Motor neuron (in vitro differentiated cells): ENCODE measurements around the gene BORCS6. TPM values are rescaled to one million over a fixed set of nuclear protein-coding genes. Genes with fewer than 3 reads are reported as not detected.

Experiments
- ATAC-seq, 8 experiments: fragments of 200-7000 bp; cut with Tn5 transposase; replicated peaks in 6 of 8; 2 replicates each; pipeline ENCODE4 v1.8.0; 2021; ENCODE audit warnings: mild to moderate bottlenecking in 8 of 8, moderate library complexity in 8 of 8
- H3K27ac ChIP-seq, 2 donors: fragments of 250-450 bp; sonication (Bioruptor Pico); 2 replicates each; pipeline ENCODE4 v1.9.0; 2021; ENCODE audit warnings: antibody characterized with exemption in 2 of 2, mild to moderate bottlenecking in 2 of 2, moderate library complexity in 1 of 2
- H3K4me1 ChIP-seq, 2 donors: fragments of 250-450 bp; sonication (Bioruptor Pico); replicated peaks in 1 of 2; 2 replicates each; pipeline ENCODE4 v1.6.1; 2021; ENCODE audit warnings: antibody characterized with exemption in 2 of 2, mild to moderate bottlenecking in 2 of 2, moderate library complexity in 1 of 2
- H3K4me3 ChIP-seq, 5 donors: fragments of 250-450 bp; sonication (Bioruptor Pico); 2 replicates each; pipeline ENCODE4 v1.9.0; 2021; ENCODE audit warnings: antibody characterized with exemption in 5 of 5, mild to moderate bottlenecking in 5 of 5, moderate library complexity in 4 of 5
- WGBS, 10 experiments: fragments of 450-650 bp; shearing (Covaris generic); methylation state at CpG; one replicate each; pipeline ENCODE4 v1.0.0; 2022; 5-methylcytosine and 5-hydroxymethylcytosine counted together
- in situ Hi-C, 9 experiments: fragments of 400-800 bp; cut with MboI; loops; one replicate each; pipeline ENCODE4 v1.15.0; 2021; ENCODE audit warnings: low sequenced_read_pairs in 9 of 9, low pct_unique_long_range_greater_than_20kb in 2 of 9; ENCODE audit not compliant: unreplicated experiment in 9 of 9
- total RNA-seq, 8 experiments: library from RNA; unstranded; fragments of 300-600 nt; gene quantifications; 2 replicates each; pipeline versions ENCODE4 v1.2.3 to v1.2.4, GENCODE V29; 2022

BORCS6 gene
- total RNA-seq, 8 experiments from 2014 or later, result 3.5 to 11.1 (median 5.6) TPM

- 0 to 50% (median 8%) methylated on average over 1 to 8 of the region's 12 CpGs for WGBS, 10 experiments
- in situ Hi-C loops, result no loop called here
- peaks cover 7 to 16% of the 10 kb centered on the region in 2 donors for H3K4me1 ChIP-seq
- peak overlapping the region; percentile 74 to 85 for H3K27ac ChIP-seq
- peak overlapping the region; percentile 29 to 40 (median 38) for H3K4me3 ChIP-seq
- ATAC-seq, result peak in 6 of 8 experiments; percentile 16 to 66 (median 60)
These were observed 2.3 kb upstream of the BORCS6 start for GRCh38 chr17:8192070-8192815.

GRCh38 chr17:8190506-8190905 is 526 bp upstream of the BORCS6 start:
- H3K4me1 ChIP-seq, result peaks cover 7 to 16% of the 10 kb centered on the region in 2 donors
- H3K4me3 ChIP-seq, result peak overlapping the region; percentile 78 to 99 (median 85)
- WGBS, 10 experiments, result 6 to 90% (median 40%) methylated on average over 2 to 6 of the region's 6 CpGs; no CpG with 5 or more reads in 2 of the 10 experiments
- ATAC-seq, result no peak
- in situ Hi-C loops, result no loop called here
- peak overlapping the region; percentile 1 to 45 for H3K27ac ChIP-seq

- no peak for ATAC-seq
- Histone ChIP-seq H3K4me3 (peak overlapping the region; percentile 78 to 99 (median 85)), H3K4me1 (peaks cover 7 to 16% of the 10 kb centered on the region in 2 donors), H3K27ac (peak overlapping the region; percentile 83 to 87)
- in situ Hi-C loops, result no loop called here
- 10 to 42% (median 40%) methylated on average over 2 to 3 of the region's 67 CpGs; no CpG with 5 or more reads in 7 of the 10 experiments for WGBS, 10 experiments
These were observed 804 bp downstream of the BORCS6 start for GRCh38 chr17:8189041-8189710.

- in situ Hi-C loops, result no loop called here
- Histone ChIP-seq H3K4me1 (peaks cover 7 to 16% of the 10 kb centered on the region in 2 donors), H3K4me3 (peak overlapping the region; percentile 78 to 99 (median 85)), H3K27ac (no peak overlapping the region)
- no peak for ATAC-seq
- 40 to 41% methylated on average over 4 to 5 of the region's 12 CpGs; no CpG with 5 or more reads in 8 of the 10 experiments for WGBS, 10 experiments
These were observed 1.6 kb downstream of the BORCS6 start for GRCh38 chr17:8188263-8188839.

- peak overlapping the region in 1 of 2 donors; percentile 88 for H3K27ac ChIP-seq
- peaks cover 7 to 14% of the 10 kb centered on the region in 2 donors for H3K4me1 ChIP-seq
- H3K4me3 ChIP-seq, result peak overlapping the region; percentile 78 to 99 (median 85)
- WGBS, 10 experiments, result 0 to 3% (median 1%) methylated on average over 4 to 24 of the region's 25 CpGs; no CpG with 5 or more reads in 1 of the 10 experiments
- in situ Hi-C loops, result no loop called here
- ATAC-seq, result peak; percentile 37 to 57 (median 46)
These were observed 2.3 kb downstream of the BORCS6 start for GRCh38 chr17:8187517-8188262.

GRCh38 chr17:8186787-8187516 is 3.0 kb downstream of the BORCS6 start:
- peak; percentile 33 to 67 (median 58) for ATAC-seq
- peak overlapping the region; percentile 77 to 88 for H3K27ac ChIP-seq
- peak overlapping the region; percentile 78 to 97 (median 85) for H3K4me3 ChIP-seq
- in situ Hi-C loops, result no loop called here
- 0 to 2% (median 0%) methylated on average over 1 to 26 of the region's 32 CpGs for WGBS, 10 experiments
- H3K4me1 ChIP-seq, result peaks cover 7 to 11% of the 10 kb centered on the region in 2 donors

GRCh38 chr17:8186446-8186786 is 3.6 kb downstream of the BORCS6 start:
- H3K27ac ChIP-seq, result peak overlapping the region; percentile 77 to 88
- peak overlapping the region; percentile 78 to 97 (median 85) for H3K4me3 ChIP-seq
- H3K4me1 ChIP-seq, result peaks cover 4 to 6% of the 10 kb centered on the region in 2 donors
- 0 to 3% (median 0%) methylated on average over 1 to 13 of the region's 23 CpGs; no CpG with 5 or more reads in 5 of the 10 experiments for WGBS, 10 experiments
- in situ Hi-C loops, result no loop called here
- ATAC-seq, result no peak

- WGBS, 10 experiments, result 0 to 14% (median 3%) methylated on average over 4 to 21 of the region's 44 CpGs; no CpG with 5 or more reads in 1 of the 10 experiments
- peaks cover 4 to 6% of the 10 kb centered on the region in 2 donors for H3K4me1 ChIP-seq
- H3K4me3 ChIP-seq, result peak overlapping the region; percentile 78 to 97 (median 85)
- peak; percentile 2 to 47 (median 34) for ATAC-seq
- peak overlapping the region; percentile 77 to 88 for H3K27ac ChIP-seq
- in situ Hi-C loops, result no loop called here
These were observed 4.2 kb downstream of the BORCS6 start for GRCh38 chr17:8185582-8186445.

GRCh38 chr17:8176998-8177731 is 12.8 kb downstream of the BORCS6 start:
- Histone ChIP-seq H3K4me3 (peak overlapping the region; percentile 35 to 52 (median 41)), H3K27ac (peak overlapping the region; percentile 81 to 86), H3K4me1 (peaks cover 21 to 27% of the 10 kb centered on the region in 2 donors)
- in situ Hi-C loops, result no loop called here
- ATAC-seq, result no peak
- 14 to 100% (median 86%) methylated on average over 2 to 13 of the region's 19 CpGs; no CpG with 5 or more reads in 1 of the 10 experiments for WGBS, 10 experiments

- in situ Hi-C loops, result no loop called here
- peak within 1 kb of the TSS; percentile 81 to 86 for H3K27ac ChIP-seq
These were observed 13.6 kb downstream of the BORCS6 start, which contains the start of gene TMEM107 for GRCh38 chr17:8176197-8176940. Gene TMEM107, minus strand, starts transcription at chr17:8176380. Its CDS starts 94 bp downstream, at chr17:8176286.

More at GRCh38 chr17:8176197-8176940, 13.6 kb downstream of the BORCS6 start, which contains the start of gene TMEM107:
- peak; percentile 59 to 75 (median 67) for ATAC-seq
- Histone ChIP-seq H3K4me1 (peaks cover 21 to 27% of the 10 kb centered on the region in 2 donors), H3K4me3 (peak within 1 kb of the TSS; percentile 35 to 52 (median 41))
- 0 to 7% (median 1%) methylated on average over 1 to 23 of the region's 56 CpGs; no CpG with 5 or more reads in 5 of the 10 experiments for WGBS, 10 experiments
